Testis (tissue), 2 donors: Measurements from ENCODE around the gene ZNF618.

Experiments used
- POLR2A ChIP-seq: fragments of 450-650 bp; IDR thresholded peaks from one replicate; pipeline ENCODE4 v1.6.1; 2017; ENCODE audit warnings: antibody characterized with exemption, mild to moderate bottlenecking, moderate library complexity
- TF ChIP-seq, protein P1 (sequence below), 3 experiments: fragments of 450-650 bp in 2 of 3; fragments of 200-600 bp in 1 of 3; sonication (generic) in 1 of 3; IDR thresholded peaks; one replicate each; pipeline ENCODE4 v1.5.1; 2016 to 2019; ENCODE audit warnings: antibody characterized with exemption in 3 of 3, mild to moderate bottlenecking in 2 of 3, moderate library complexity in 1 of 3

DNA sequence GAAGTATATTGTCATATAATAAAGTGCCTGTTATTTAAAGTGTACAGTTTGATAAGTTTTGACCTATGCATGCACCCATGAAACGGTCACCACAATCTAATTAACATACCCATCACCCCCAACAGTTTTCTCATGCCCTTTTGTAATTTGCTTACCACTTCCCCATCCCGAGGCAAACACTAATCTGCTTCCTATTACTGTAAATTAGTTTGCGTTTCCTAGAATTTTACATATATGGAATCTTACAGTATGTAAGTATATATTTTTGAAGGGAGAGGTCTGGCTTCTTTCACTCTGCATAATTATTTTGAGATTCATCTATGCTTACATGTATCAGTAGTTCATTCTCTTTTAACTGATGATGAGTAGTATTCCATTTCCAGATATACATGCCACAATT, 145.5 kb downstream of the ZNF618 start:
- TF ChIP-seq, protein P1, sequence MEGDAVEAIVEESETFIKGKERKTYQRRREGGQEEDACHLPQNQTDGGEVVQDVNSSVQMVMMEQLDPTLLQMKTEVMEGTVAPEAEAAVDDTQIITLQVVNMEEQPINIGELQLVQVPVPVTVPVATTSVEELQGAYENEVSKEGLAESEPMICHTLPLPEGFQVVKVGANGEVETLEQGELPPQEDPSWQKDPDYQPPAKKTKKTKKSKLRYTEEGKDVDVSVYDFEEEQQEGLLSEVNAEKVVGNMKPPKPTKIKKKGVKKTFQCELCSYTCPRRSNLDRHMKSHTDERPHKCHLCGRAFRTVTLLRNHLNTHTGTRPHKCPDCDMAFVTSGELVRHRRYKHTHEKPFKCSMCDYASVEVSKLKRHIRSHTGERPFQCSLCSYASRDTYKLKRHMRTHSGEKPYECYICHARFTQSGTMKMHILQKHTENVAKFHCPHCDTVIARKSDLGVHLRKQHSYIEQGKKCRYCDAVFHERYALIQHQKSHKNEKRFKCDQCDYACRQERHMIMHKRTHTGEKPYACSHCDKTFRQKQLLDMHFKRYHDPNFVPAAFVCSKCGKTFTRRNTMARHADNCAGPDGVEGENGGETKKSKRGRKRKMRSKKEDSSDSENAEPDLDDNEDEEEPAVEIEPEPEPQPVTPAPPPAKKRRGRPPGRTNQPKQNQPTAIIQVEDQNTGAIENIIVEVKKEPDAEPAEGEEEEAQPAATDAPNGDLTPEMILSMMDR (IDR thresholded peaks at IDR 0.05): no peak
- TF ChIP-seq POLR2A: no peak
